ENCODE data around the gene LDLRAD4. TPM values are rescaled to one million over a fixed set of nuclear protein-coding genes. Genes with fewer than 3 reads are reported as not detected.

LDLRAD4 gene
- total and polyA plus RNA-seq, 2 experiments from 2014 or later = 0.73 to 1.9 TPM

DNA sequence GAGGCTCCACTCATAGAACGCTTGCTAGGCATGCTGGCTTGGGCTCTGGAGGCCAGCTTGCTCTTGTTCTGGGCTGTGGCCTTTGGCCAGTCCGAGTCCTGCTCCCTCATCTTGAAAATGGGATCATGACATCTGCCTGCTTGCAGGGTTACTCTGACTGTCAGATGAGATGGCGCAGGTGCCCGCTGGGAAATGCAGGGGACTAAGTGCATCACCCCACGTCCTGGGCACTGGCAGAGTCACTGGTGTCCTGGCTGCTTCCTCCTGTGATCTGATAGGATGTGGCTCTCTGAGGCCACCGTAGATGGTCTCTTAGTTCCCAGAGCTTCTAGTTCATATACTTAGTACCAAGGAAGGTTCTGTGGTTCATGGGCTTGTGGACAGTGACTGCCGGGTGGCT is 18.5 kb downstream of the LDLRAD4 start:
- Histone ChIP-seq H3K4me2 (no peak overlapping the region), H3K36me3 (ENCODE audit: insufficient read depth) (no peaks in the 10 kb centered on the region), H3K79me2 (replicated peaks; ENCODE audit: insufficient read depth) (no peaks in the 10 kb centered on the region), H3K4me1 (ENCODE audit: insufficient read depth) (no peaks in the 10 kb centered on the region), H3K4me3 (no peak overlapping the region), H4K20me1 (replicated peaks; ENCODE audit: insufficient read depth) (no peaks in the 10 kb centered on the region), H3K27ac (ENCODE audit: low read depth) (no peak overlapping the region), H3K9me2 (ENCODE audit: insufficient read depth) (no peaks in the 10 kb centered on the region), H3F3A (replicated peaks; ENCODE audit: low read depth) (no peaks in the 10 kb centered on the region), H3K27me3 (ENCODE audit: insufficient read depth) (no peaks in the 10 kb centered on the region), H2AFZ (no peak overlapping the region)
- Mint-ChIP-seq H3K4me3 (no peak overlapping the region), H3K9me3 (no peaks in the 10 kb centered on the region), H3K36me3 (ENCODE audit: low read depth) (no peaks in the 10 kb centered on the region), H3K27me3 (ENCODE audit: insufficient read depth, low read depth, poor library complexity) (peaks cover 15% of the 10 kb centered on the region), H3K4me1 (peaks cover 7% of the 10 kb centered on the region), H3K27ac (no peak overlapping the region)
- TF ChIP-seq EZH2phosphoT487 (IDR thresholded peaks at IDR 0.05; ENCODE audit: unreplicated experiment) (no peak), POLR2AphosphoS5 (IDR thresholded peaks at IDR 0.05; ENCODE audit: low read depth) (no peak), STAT1 (IDR thresholded peaks at IDR 0.05; ENCODE audit: unreplicated experiment) (no peak), CREB1 (CRISPR knock-in tag; IDR thresholded peaks at IDR 0.05; ENCODE audit: low read depth) (no peak), JUNB (IDR thresholded peaks at IDR 0.05; ENCODE audit: unreplicated experiment) (no peak), EZH2 (IDR thresholded peaks at IDR 0.05; ENCODE audit: low read depth, unreplicated experiment) (no peak), NANOG (IDR thresholded peaks at IDR 0.05; ENCODE audit: borderline replicate concordance) (no peak), ZNF114 (CRISPR knock-in tag; IDR thresholded peaks at IDR 0.05) (no peak), ZNF331 (CRISPR knock-in tag; IDR thresholded peaks at IDR 0.05; ENCODE audit: low read depth) (no peak)
- TF ChIP-seq, protein P1, sequence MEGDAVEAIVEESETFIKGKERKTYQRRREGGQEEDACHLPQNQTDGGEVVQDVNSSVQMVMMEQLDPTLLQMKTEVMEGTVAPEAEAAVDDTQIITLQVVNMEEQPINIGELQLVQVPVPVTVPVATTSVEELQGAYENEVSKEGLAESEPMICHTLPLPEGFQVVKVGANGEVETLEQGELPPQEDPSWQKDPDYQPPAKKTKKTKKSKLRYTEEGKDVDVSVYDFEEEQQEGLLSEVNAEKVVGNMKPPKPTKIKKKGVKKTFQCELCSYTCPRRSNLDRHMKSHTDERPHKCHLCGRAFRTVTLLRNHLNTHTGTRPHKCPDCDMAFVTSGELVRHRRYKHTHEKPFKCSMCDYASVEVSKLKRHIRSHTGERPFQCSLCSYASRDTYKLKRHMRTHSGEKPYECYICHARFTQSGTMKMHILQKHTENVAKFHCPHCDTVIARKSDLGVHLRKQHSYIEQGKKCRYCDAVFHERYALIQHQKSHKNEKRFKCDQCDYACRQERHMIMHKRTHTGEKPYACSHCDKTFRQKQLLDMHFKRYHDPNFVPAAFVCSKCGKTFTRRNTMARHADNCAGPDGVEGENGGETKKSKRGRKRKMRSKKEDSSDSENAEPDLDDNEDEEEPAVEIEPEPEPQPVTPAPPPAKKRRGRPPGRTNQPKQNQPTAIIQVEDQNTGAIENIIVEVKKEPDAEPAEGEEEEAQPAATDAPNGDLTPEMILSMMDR (conservative IDR thresholded peaks at IDR 0.05; ENCODE audit: low read depth in 2 of 2) = no peak
- TF ChIP-seq, protein P2, sequence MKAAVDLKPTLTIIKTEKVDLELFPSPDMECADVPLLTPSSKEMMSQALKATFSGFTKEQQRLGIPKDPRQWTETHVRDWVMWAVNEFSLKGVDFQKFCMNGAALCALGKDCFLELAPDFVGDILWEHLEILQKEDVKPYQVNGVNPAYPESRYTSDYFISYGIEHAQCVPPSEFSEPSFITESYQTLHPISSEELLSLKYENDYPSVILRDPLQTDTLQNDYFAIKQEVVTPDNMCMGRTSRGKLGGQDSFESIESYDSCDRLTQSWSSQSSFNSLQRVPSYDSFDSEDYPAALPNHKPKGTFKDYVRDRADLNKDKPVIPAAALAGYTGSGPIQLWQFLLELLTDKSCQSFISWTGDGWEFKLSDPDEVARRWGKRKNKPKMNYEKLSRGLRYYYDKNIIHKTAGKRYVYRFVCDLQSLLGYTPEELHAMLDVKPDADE (IDR thresholded peaks at IDR 0.05) = no peak
- TF ChIP-seq, protein P3, sequence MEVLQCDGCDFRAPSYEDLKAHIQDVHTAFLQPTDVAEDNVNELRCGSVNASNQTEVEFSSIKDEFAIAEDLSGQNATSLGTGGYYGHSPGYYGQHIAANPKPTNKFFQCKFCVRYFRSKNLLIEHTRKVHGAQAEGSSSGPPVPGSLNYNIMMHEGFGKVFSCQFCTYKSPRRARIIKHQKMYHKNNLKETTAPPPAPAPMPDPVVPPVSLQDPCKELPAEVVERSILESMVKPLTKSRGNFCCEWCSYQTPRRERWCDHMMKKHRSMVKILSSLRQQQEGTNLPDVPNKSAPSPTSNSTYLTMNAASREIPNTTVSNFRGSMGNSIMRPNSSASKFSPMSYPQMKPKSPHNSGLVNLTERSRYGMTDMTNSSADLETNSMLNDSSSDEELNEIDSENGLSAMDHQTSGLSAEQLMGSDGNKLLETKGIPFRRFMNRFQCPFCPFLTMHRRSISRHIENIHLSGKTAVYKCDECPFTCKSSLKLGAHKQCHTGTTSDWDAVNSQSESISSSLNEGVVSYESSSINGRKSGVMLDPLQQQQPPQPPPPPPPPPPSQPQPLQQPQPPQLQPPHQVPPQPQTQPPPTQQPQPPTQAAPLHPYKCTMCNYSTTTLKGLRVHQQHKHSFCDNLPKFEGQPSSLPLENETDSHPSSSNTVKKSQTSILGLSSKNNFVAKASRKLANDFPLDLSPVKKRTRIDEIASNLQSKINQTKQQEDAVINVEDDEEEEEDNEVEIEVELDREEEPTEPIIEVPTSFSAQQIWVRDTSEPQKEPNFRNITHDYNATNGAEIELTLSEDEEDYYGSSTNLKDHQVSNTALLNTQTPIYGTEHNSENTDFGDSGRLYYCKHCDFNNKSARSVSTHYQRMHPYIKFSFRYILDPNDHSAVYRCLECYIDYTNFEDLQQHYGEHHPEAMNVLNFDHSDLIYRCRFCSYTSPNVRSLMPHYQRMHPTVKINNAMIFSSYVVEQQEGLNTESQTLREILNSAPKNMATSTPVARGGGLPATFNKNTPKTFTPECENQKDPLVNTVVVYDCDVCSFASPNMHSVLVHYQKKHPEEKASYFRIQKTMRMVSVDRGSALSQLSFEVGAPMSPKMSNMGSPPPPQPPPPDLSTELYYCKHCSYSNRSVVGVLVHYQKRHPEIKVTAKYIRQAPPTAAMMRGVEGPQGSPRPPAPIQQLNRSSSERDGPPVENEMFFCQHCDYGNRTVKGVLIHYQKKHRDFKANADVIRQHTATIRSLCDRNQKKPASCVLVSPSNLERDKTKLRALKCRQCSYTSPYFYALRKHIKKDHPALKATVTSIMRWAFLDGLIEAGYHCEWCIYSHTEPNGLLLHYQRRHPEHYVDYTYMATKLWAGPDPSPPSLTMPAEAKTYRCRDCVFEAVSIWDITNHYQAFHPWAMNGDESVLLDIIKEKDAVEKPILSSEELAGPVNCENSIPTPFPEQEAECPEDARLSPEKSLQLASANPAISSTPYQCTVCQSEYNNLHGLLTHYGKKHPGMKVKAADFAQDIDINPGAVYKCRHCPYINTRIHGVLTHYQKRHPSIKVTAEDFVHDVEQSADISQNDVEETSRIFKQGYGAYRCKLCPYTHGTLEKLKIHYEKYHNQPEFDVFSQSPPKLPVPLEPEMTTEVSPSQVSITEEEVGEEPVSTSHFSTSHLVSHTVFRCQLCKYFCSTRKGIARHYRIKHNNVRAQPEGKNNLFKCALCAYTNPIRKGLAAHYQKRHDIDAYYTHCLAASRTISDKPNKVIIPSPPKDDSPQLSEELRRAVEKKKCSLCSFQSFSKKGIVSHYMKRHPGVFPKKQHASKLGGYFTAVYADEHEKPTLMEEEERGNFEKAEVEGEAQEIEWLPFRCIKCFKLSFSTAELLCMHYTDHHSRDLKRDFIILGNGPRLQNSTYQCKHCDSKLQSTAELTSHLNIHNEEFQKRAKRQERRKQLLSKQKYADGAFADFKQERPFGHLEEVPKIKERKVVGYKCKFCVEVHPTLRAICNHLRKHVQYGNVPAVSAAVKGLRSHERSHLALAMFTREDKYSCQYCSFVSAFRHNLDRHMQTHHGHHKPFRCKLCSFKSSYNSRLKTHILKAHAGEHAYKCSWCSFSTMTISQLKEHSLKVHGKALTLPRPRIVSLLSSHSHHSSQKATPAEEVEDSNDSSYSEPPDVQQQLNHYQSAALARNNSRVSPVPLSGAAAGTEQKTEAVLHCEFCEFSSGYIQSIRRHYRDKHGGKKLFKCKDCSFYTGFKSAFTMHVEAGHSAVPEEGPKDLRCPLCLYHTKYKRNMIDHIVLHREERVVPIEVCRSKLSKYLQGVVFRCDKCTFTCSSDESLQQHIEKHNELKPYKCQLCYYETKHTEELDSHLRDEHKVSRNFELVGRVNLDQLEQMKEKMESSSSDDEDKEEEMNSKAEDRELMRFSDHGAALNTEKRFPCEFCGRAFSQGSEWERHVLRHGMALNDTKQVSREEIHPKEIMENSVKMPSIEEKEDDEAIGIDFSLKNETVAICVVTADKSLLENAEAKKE (CRISPR knock-in tag; IDR thresholded peaks at IDR 0.05) = no peak
- TF ChIP-seq, protein P4, sequence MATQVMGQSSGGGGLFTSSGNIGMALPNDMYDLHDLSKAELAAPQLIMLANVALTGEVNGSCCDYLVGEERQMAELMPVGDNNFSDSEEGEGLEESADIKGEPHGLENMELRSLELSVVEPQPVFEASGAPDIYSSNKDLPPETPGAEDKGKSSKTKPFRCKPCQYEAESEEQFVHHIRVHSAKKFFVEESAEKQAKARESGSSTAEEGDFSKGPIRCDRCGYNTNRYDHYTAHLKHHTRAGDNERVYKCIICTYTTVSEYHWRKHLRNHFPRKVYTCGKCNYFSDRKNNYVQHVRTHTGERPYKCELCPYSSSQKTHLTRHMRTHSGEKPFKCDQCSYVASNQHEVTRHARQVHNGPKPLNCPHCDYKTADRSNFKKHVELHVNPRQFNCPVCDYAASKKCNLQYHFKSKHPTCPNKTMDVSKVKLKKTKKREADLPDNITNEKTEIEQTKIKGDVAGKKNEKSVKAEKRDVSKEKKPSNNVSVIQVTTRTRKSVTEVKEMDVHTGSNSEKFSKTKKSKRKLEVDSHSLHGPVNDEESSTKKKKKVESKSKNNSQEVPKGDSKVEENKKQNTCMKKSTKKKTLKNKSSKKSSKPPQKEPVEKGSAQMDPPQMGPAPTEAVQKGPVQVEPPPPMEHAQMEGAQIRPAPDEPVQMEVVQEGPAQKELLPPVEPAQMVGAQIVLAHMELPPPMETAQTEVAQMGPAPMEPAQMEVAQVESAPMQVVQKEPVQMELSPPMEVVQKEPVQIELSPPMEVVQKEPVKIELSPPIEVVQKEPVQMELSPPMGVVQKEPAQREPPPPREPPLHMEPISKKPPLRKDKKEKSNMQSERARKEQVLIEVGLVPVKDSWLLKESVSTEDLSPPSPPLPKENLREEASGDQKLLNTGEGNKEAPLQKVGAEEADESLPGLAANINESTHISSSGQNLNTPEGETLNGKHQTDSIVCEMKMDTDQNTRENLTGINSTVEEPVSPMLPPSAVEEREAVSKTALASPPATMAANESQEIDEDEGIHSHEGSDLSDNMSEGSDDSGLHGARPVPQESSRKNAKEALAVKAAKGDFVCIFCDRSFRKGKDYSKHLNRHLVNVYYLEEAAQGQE (IDR thresholded peaks at IDR 0.05; ENCODE audit: unreplicated experiment) = no peak
- no peak for ATAC-seq
- DNase-seq (ENCODE audit: low spot score) = no peak

All from GM23338 (cell line).